Peyer's patch (tissue), 4 donors: ENCODE data around the gene BASP1. TPM values are rescaled to one million over a fixed set of nuclear protein-coding genes. Genes with fewer than 3 reads are reported as not detected.

Experiments
- DNase-seq, 3 donors: peaks; one replicate each; pipeline ENCODE4 v3.0.0-alpha.2; 2017 to 2019
- H3K27ac ChIP-seq, 4 donors: fragments of 200-600 bp; sonication (generic); one replicate each; pipeline ENCODE4 v1.5.1; 2016 to 2019
- H3K27me3 ChIP-seq, 2 donors: fragments of 200-600 bp; sonication (generic); one replicate each; pipeline ENCODE4 v1.5.1; 2019
- H3K36me3 ChIP-seq, 3 donors: fragments of 200-600 bp; sonication (generic); one replicate each; pipeline ENCODE4 v1.5.1; 2016 to 2019
- H3K4me1 ChIP-seq, 4 donors: fragments of 200-600 bp; sonication (generic); one replicate each; pipeline ENCODE4 v1.5.1; 2016 to 2019
- H3K4me3 ChIP-seq, 4 donors: fragments of 200-600 bp; sonication (generic); 1 replicate in 3 of 4; 2 replicates in 1 of 4; pipeline ENCODE4 v1.5.1; 2016 to 2019; ENCODE audit warnings: mild to moderate bottlenecking in 1 of 4
- H3K9me3 ChIP-seq, 4 donors: fragments of 200-600 bp; sonication (generic); one replicate each; pipeline ENCODE4 v1.5.1; 2016 to 2019; ENCODE audit warnings: mild to moderate bottlenecking in 1 of 4
- CTCF ChIP-seq, 6 experiments: fragments of 450-650 bp in 4 of 6; fragments of 200-600 bp in 2 of 6; sonication (generic) in 1 of 6; IDR thresholded peaks; one replicate each; pipeline ENCODE4 v1.5.1; 2017 to 2019; ENCODE audit warnings: antibody characterized with exemption in 6 of 6, mild to moderate bottlenecking in 3 of 6, moderate library complexity in 1 of 6
- POLR2A ChIP-seq, 2 donors: fragments of 450-650 bp; IDR thresholded peaks; one replicate each; pipeline ENCODE4 v1.5.1; 2017; ENCODE audit warnings: antibody characterized with exemption in 2 of 2, mild to moderate bottlenecking in 2 of 2, moderate library complexity in 2 of 2
- total RNA-seq, 4 donors: library from RNA; depleted of rRNA; stranded (reverse); fragments of >200 nt; gene quantifications; one replicate each; pipeline ENCODE4 v1.1.0, GENCODE V29; 2016

BASP1 gene
- total RNA-seq, 4 donors from 2014 or later, result 6.7 to 39.6 (median 8.0) TPM; not detected in 1

DNA sequence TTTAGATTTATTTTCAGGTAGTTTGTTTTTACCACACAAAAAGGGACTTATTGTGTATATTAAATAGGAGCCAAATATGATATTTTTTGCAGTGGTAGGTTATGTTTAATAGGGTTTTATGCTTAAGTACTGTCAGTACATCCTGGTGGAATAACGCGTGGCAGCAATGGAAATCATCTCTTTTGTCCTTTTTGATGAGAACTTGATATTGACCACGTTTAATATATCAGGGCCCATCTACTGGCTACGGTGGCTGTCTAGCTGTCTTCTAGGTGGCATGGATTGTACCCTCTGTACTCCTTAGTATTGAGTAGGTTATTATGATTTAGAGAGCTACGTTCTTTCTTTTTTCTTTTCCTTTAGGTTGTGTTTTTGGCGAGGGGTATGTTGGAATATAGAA lies 2.6 kb downstream of the BASP1 start:
- no peak overlapping the region for H3K27ac ChIP-seq
- no peak overlapping the region for H3K4me3 ChIP-seq
- DNase-seq, result no peak
- H3K4me1 ChIP-seq, result peaks cover 0 to 6% (median 0%) of the 10 kb centered on the region in 4 donors
- H3K36me3 ChIP-seq, result no peaks in the 10 kb centered on the region
- TF ChIP-seq CTCF (IDR thresholded peaks at IDR 0.05), result no peak
- TF ChIP-seq POLR2A (IDR thresholded peaks at IDR 0.05), result no peak
- H3K9me3 ChIP-seq, result no peaks in the 10 kb centered on the region
- peaks cover 0 to 12% of the 10 kb centered on the region in 2 donors for H3K27me3 ChIP-seq

- TF ChIP-seq POLR2A (IDR thresholded peaks at IDR 0.05), result no peak
- Histone ChIP-seq H3K4me1 (peaks cover 0 to 6% (median 0%) of the 10 kb centered on the region in 4 donors), H3K9me3 (no peaks in the 10 kb centered on the region), H3K4me3 (no peak overlapping the region), H3K27ac (no peak overlapping the region), H3K36me3 (no peaks in the 10 kb centered on the region), H3K27me3 (peaks cover 0 to 12% of the 10 kb centered on the region in 2 donors)
- DNase-seq, result no peak
Measured at GRCh38 chr5:17220469-17220868, 3.0 kb downstream of the BASP1 start.

GRCh38 chr5:17221843-17222636 lies 4.6 kb downstream of the BASP1 start:
- TF ChIP-seq CTCF (IDR thresholded peaks at IDR 0.05) (no peak), POLR2A (IDR thresholded peaks at IDR 0.05) (no peak)
- Histone ChIP-seq H3K27me3 (peaks cover 0 to 5% of the 10 kb centered on the region in 2 donors), H3K36me3 (no peaks in the 10 kb centered on the region)

GRCh38 chr5:17222664-17223063 lies 5.2 kb downstream of the BASP1 start:
- Histone ChIP-seq H3K9me3 (no peaks in the 10 kb centered on the region), H3K36me3 (no peaks in the 10 kb centered on the region), H3K27ac (peak overlapping the region in 1 of 4 donors; percentile 15), H3K27me3 (peaks cover 0 to 5% of the 10 kb centered on the region in 2 donors), H3K4me3 (no peak overlapping the region), H3K4me1 (no peaks in the 10 kb centered on the region)
- no peak for DNase-seq
- TF ChIP-seq POLR2A (IDR thresholded peaks at IDR 0.05) (no peak), CTCF (IDR thresholded peaks at IDR 0.05) (no peak)

More at GRCh38 chr5:17221843-17222636, 4.6 kb downstream of the BASP1 start:
- no peak overlapping the region for H3K4me3 ChIP-seq
- DNase-seq, result no peak
- H3K9me3 ChIP-seq, result no peaks in the 10 kb centered on the region
- H3K4me1 ChIP-seq, result no peaks in the 10 kb centered on the region
- H3K27ac ChIP-seq, result peak overlapping the region in 1 of 4 donors; percentile 15

GRCh38 chr5:17223367-17224185 lies 6.1 kb downstream of the BASP1 start:
- no peak for DNase-seq
- Histone ChIP-seq H3K4me1 (no peaks in the 10 kb centered on the region), H3K9me3 (no peaks in the 10 kb centered on the region), H3K27ac (no peak overlapping the region), H3K27me3 (peaks cover 0 to 5% of the 10 kb centered on the region in 2 donors), H3K36me3 (no peaks in the 10 kb centered on the region), H3K4me3 (no peak overlapping the region)
- TF ChIP-seq CTCF (IDR thresholded peaks at IDR 0.05) (no peak), POLR2A (IDR thresholded peaks at IDR 0.05) (no peak)
